Measurements from ENCODE around the gene TNNC2. TPM values are rescaled to one million over a fixed set of nuclear protein-coding genes. Genes with fewer than 3 reads are reported as not detected.
"Not testable (repeated sequence)": the region's sequence is repeated elsewhere in the genome, so short reads cannot be mapped to it uniquely, and the experiment has no call there.

Gene TNNC2
- polyA plus RNA-seq, 12 donors = 1,517 to 8,366 (median 5,425) TPM

DNA sequence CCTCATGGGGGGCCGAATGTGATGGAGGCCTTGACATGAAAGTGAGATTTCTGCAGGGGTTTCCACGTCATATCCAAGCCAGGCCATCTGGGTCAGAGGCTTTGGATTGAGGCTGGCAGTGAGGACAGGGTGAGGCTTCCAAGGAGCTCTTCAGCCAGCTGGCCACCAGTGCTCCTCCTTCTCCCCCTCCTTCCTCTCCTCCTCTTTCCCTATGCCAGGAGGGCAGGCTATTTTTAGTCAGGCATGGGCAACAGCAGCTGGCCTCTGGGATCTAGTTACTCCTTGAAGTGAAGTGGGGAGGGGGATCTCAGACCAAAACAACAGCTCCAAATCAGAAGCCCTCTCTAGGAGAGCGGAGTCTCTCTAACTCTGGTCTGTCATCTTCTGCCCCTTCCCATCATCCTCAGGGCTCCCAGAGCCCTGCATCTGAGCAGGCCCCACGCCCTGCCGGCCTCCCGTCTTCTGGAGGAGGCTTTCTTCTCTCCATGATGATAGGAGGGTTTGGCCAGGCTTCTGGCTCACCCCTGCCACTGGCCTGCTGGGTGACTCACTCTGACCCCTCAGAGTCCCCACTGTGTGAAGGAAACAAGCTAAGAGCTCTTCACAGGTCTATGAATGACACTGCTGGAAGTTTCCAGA, 612 bp downstream of the TNNC2 start:
- no peak for DNase-seq

DNA sequence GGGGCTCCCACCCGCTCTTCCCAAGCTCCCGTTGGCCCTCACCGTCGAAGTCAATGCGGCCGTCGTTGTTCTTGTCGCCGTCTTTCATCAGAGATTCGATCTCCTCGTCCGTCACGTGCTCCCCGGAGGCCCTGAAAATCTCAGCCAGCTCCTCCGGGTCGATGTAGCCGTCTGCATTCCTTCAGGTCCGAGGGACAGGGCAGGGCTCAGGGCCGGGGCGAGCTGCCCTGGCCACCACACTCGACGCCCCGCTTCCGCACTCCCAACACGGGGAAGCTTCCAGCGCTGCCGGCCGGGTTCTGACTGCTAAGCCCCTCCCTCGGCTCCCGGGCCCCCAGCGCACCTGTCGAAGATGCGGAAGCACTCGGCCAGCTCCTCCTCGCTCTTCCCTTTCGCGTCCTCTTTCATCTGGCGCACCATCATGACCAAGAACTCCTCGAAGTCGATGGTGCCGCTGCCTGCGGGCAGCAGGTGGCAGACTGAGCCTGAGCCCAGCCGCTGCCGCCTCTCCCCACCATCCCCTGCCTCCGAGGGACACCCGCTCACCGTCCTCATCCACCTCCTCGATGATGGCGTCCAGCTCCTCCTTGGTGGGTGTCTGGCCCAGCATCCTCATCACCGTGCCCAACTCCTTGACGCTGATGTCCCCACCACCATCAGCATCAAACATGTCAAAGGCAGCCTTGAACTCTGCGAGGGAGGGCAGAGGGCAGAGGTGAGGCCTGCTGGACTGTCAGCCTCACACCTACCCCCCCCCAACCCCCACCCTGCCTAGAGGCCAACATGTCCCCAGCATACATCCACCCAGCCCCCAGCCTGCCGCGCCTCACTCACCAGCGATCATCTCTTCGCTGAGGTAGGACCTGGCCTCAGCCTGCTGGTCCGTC, 2.9 kb downstream of the TNNC2 start:
- DNase-seq = no peak

DNA sequence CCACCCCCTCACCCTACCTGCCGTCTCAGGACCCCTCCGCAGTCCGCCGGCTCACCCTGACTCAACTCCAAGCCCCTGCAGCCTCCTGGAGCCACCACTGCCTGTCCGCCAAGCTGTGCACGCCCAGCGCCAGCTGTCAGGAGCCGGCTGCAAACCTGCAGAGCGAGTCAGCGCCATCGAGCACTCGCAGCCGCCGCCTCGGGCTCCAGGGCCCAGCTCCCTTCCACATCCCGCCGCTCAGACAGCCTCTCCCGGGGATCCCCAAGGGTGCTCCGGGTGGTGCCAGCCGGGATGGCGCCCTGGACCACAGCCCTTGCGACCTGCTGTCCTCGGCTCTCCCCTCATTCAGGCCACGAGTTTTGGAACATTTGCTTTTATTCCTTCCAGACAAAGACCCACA, 4.3 kb downstream of the TNNC2 start:
- no peak for DNase-seq

DNA sequence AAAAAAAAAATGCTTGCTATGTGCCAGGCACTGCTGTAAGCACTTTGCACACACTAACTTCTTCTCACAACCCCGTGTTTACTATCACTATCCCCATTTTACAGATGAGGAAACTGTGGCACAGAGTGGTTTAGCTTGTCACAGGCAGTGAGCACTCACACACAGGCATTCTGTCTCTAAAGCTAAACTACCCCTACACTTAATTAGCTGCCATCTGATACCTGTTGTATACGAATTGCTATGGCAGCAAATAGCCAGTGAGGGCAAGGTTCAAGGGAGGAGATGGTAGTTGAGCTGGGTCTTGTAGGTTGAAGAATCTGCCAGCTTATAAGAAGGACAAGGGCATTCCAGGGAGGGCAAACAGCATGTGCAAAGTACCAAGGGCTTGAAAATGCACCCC, 5.2 kb downstream of the TNNC2 start:
- DNase-seq = no peak

DNA sequence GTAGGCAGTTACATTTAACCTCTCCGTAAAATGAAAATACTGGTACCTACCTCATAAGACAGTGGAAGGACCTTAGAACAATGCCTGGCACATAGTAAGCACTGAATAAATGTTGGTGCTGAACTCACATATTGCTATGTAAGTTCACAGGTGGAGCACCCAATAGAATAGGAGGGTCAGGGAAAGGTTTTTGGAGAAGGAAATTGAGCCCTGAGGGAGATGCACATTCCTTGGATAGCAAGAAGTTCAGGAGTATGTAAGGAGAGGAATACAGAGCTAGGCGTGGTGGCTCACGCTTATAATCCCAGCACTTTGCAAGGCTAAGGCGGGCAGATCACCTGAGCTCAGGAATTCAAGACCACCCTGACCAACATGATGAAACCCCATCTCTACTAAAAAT, 7.6 kb downstream of the TNNC2 start:
- no peak for DNase-seq

DNA sequence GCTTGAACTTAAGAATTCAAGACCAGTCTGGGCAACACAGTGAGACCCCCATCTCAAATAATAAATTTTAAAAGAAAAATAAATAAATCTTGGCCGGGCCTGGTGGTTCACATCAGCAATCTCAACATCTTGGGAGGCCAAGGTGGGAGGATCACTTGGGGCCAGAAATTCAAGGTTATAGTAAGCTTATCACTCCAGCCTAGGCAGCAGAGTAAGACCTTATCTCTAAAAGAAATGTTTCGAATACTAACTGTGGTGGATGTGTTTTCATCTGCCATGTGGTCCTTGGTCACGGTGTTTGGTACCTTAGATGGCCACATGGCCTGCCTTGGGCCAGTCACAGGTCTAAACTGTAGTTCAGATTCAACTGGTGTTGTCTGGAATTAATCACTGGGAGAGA, 8.9 kb downstream of the TNNC2 start:
- DNase-seq = no peak

DNA sequence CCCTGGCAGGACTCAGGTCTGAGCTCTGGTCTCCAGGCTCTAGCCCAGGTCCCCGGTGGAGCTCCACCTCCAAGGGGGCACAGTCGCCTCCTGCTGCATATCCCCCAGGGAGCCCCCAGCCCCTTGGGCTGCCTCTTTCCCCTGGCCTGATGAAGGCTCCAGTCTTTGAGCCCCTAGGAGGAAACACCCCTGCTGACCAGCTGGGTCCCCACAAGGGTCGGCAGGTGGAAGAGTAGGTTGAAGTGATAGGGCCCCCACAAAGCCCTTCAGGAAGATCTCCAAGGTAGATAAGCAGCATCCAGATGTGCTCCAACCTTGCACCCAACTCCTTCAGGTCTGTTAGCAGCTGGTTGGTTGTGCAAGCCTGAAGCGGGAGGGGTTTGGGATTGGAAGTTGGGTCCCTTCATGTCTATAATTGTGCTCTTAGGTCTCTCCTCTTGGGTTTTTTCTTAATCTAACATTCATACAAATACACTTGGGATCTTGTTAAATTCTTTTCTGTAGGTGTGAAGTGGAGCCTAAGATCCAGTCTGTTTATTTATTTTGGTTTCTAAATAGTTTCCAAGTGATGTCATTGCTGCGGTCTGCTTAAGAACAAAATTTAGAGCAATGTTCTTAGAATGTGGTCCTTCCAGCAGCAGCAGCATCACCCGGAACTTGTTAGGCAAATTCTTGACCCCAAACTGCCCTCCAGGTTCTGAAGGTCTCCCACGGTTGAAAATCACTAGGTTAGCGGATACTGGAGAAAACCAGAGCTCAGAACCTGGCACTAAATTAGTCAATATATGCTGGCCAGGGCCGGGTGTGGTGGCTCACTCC, 9.5 kb downstream of the TNNC2 start:
- no peak for DNase-seq

DNA sequence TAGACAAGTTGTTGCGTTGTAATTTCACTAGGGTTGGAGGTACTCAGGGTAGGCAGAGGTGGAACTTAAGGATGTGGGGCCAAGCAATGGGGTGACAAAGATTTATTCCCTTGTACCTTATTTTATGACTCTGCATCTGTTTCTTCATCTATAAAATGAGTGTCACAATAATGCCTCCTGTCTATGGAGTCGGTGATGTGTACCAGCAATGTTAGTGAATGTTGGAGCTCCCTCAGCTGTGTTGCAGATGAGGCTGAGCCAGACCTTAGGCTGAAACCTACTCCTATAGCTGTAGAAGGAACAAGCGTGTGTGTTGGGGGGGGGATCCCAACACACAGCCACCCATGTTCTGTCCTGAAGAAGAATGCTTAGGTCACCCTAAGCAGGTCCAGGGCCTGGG, 10.2 kb downstream of the TNNC2 start:
- no peak for DNase-seq

DNA sequence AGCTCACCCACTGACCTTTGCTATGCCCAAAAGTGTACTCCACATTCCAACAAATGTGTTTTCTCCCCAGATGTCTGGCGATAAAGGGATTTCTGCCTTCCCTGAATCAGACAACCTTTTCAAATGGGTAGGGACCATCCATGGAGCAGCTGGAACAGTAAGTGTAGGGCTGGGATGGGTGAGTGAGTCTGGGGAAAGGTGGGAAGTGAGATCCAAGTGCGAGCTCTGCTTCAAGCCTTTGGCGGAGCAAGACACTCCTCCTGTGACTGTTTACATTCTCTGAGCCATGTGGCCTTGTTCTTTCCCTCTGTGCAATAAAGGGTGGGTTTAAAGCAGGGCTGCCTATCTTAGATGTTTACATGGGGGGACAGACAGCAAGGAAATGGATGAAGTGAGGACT, 12.8 kb downstream of the TNNC2 start:
- no peak for DNase-seq

DNA sequence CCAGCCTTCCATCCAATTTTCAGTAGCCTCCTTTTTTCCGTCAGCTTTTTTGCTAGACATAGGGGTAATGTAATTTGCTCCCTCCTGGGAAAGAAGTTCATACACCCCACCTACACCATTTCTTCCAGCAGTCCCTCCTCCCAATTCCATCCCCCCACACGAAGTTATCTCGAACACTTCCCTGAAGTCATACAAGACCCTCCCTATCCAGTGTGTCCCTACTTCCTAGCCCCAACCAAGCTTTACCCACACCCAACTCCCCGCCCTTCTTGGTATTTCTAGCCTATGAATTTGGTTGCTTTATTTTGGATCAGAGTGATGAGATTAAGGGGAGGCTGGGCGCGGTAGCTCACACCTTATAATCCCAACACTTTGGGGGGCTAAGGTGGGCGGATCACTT, 13.6 kb downstream of the TNNC2 start:
- no peak for DNase-seq

DNA sequence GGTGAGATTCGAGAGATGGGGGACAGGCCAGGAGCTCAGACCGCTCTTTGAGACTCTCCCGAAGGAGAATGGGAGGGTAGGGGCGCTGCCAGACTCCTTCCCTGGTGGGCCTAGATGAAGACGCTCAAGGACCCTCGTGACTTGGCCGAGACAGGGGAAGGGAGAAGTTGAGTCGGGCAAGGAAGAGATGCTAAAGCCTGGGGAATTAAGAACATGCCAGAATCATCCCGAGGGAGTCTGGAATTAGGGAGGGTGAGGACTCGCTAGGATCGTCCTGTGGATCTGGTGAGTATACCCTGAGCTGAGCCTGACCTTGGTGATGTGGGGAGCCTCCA, 14.1 kb downstream of the TNNC2 start:
- DNase-seq = no peak

DNA sequence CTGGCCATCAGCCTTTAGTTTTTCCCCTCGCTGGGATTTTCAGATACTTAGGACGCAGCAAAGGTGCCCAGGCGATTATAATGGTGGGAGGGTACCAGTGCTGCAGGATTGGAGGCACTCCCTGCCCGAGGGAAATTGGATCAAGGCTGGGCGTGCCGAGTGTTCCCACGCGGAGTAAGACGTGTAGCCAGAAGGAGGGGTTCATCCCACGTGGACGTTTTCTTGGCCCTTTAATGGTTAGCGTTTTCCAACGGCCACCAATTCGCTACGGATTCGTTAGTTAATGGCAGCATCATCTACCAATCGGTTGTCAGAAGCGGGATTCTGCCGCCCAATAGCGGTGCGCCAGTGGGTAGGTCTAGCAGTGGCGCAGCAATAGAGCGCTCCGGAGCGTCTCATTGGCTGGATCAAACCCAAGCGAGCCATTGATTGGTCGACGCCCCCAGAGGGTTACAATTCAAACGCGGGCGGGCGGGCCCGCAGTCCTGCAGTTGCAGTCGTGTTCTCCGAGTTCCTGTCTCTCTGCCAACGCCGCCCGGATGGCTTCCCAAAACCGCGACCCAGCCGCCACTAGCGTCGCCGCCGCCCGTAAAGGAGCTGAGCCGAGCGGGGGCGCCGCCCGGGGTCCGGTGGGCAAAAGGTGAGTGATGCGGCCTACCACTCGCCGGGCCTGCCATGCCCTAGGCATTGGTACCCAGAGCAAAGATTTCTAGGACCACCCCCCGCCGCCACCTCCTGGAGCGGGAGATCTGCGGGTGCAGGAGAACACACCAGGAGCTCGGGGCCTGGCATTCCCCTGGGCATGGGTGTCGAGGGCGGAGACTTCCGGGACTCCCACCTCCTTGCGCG, 14.7 kb downstream of the TNNC2 start, which contains the start of gene UBE2C:
Gene UBE2C, plus strand, starts transcription at position 488 of the 849 bp plus-strand sequence. Its CDS starts 52 bp downstream, at position 540.
- DNase-seq = peak; percentile 99

DNA sequence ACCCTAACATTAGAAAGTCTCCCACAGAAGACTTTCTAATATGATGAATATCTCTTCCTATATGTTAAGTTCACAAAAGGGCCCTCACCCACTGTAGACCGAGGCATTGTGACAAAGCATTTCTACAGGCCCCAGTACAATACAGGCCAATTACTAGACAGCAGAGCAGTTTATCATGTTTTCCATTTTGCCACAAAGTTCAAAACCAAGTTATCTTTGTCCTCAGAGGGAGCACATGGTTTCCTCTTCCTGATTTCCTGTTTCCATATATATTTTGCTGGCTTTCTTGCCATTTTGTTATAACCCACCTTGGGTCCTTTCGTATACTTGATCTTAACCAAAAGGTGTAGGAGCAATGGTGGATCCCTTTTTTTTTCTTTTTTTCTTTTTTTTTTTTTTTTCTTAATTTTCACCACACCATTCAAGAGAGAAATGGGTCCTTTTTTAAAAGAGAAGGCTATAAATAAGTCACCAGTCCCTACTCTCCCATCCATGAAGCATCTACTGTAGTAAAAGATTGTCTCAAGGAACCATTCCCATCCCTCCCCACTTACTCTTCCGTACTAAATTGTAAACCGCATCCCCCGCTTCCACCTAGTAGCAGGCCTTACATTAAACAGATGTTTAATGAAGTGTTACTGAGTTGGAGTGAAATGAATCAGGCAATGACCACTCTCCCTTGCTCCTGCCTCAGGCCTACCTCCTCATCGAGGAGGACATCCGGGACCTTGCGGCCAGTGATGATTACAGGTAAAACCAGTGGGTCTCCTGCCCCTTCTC, 16.7 kb downstream of the TNNC2 start:
- no peak for DNase-seq

DNA sequence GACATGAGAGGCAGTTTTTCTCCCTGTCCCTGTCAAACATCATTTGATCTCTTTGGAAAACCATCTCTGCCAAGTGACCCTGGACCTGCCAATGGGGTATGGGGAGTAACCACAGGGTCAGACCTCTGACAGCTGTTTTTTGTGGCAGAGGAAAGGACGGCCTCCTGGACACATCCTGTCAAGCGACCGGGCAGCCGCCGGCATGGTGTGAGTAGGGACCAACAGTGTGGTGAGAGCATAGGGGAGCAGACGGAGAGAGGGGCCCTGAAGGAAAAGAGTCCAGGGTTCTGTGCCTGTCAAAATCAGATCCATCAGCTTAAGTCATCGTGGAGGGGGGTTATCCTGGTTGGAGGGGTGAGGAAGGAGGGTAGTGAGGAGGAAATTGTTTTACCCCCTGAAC, 25.3 kb downstream of the TNNC2 start:
- no peak for DNase-seq

DNA sequence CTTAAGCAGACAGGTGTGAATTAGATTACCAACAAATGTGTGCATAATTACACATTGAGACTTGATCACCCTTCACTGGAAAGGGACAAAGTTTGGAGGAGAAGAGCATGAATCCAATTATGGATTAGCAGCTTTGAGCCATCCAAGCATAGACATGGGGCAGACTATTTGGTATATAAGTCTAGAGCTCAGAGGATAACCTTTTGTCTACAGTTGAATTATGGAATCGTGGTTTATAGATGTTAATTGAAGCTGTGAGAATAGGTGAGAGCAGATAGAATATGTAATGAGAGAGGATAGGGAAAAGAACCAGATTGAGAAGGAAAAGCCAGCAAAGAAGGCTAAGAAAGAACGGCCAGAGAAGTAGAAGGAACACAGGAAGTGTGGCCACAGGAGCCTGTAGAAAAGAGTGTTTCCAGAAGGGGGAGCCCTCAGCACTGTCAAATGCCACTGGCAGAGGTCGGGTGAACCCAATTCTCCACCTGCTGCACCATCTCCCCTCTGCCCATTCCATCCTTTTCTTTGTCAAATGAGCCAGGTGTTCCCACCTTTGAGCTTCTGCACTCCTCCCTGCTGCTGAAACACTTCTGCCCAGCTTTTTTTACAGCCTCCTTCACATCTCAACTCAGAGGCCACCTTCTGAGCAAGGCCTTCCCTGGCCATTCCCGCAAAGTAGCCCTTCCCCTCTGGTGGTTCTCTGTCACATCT, 28.0 kb downstream of the TNNC2 start:
- DNase-seq = peak; percentile 46

DNA sequence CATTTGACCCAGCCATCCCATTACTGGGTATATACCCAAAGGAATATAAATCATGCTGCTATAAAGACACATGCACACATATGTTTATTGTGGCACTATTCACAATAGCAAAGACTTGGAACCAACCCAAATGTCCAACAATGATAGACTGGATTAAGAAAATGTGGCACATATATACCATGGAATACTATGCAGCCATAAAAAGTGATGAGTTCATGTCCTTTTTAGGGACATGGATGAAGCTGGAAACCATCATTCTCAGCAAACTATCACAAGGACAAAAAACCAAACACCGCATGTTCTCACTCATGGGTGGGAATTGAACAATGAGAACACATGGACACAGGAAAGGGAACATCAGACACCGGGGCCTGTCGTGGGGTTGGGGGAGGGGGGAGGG, 29.2 kb downstream of the TNNC2 start:
- not testable (repeated sequence) for DNase-seq

DNA sequence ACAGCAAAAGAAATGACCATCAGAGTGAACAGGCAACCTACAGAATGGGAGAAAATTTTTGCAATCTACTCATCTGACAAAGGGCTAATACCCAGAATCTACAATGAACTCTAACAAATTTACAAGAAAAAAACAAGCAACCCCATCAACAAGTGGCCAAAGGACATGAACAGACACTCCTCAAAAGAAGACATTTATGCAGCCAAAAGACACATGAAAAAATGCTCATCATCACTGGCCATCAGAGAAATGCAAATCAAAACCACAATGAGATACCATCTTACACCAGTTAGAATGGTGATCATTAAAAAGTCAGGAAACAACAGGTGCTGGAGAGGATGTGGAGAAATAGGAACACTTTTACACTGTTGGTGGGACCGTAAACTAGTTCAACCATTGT, 29.6 kb downstream of the TNNC2 start:
- DNase-seq = not testable (repeated sequence)

DNA sequence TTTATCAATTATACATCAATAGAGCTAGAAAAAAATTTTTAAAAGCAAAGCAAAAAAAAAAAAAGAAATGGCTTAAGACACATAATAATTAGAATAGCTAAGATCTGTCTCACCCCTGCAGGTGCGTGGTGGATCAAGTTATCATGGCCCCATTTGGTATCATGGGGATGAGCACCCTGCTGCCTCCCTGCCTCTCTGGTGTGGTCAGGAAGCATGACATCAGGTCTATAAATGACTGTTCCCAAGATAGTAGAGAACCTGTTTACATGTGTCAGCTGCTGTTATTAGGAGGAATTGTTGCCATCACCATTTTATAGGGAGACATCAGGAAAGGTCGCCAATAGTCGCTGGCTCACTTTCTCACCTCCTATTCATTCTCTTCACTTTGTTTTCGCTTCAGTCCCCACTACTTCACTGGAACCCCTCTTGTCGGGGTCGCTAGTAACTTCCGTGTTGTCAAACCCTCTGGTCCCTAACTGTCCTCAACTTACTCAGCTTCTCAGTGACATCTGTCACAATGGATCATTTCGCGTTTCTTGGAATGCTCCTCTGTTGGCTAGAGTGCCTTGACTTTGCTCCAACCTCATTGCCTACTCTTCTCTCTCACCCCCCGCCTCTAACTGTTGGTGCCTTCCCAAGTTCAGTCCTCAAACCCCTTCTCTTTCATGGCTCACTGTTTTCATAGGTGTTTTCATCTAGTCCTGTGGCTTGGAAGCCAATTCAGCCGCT, 30.6 kb downstream of the TNNC2 start:
- DNase-seq = no peak

Data from muscle of arm (tissue), 12 donors.